Middle frontal gyrus (tissue), 1 donor: Measurements from ENCODE around the gene SRRD.

Source experiments
- DNase-seq: peaks from one replicate; pipeline ENCODE4 v3.0.0-alpha.2; 2015; ENCODE audit warnings: low spot score; ENCODE audit errors: extremely low spot score

Gene SRRD

GRCh38 chr22:26481694-26482093 is 2.0 kb upstream of the SRRD start:
- DNase-seq: no peak

GRCh38 chr22:26482161-26482560 is 1.5 kb upstream of the SRRD start:
- no peak for DNase-seq

GRCh38 chr22:26483043-26483438 is 636 bp upstream of the SRRD start:
- DNase-seq: no peak

- no peak for DNase-seq
Observed at GRCh38 chr22:26484360-26484706, 656 bp downstream of the SRRD start.

GRCh38 chr22:26485013-26485412 is 1.3 kb downstream of the SRRD start:
- no peak for DNase-seq

- no peak for DNase-seq
Observed at GRCh38 chr22:26485806-26486390, 2.2 kb downstream of the SRRD start.

- DNase-seq: no peak
Observed at GRCh38 chr22:26486394-26486793, 2.7 kb downstream of the SRRD start.

GRCh38 chr22:26487996-26488395 is 4.3 kb downstream of the SRRD start:
- DNase-seq: no peak

GRCh38 chr22:26489447-26490036 is 5.9 kb downstream of the SRRD start:
- DNase-seq: no peak

GRCh38 chr22:26492220-26492619 is 8.5 kb downstream of the SRRD start:
- no peak for DNase-seq

- no peak for DNase-seq
Observed at GRCh38 chr22:26494506-26494905, 10.8 kb downstream of the SRRD start.

GRCh38 chr22:26496456-26496855 is 12.8 kb downstream of the SRRD start:
- DNase-seq: no peak

GRCh38 chr22:26499188-26499703 is 15.6 kb downstream of the SRRD start:
- DNase-seq: no peak

- DNase-seq: no peak
Observed at GRCh38 chr22:26501996-26502395, 18.3 kb downstream of the SRRD start.

GRCh38 chr22:26502688-26503561 is 19.2 kb downstream of the SRRD start:
- DNase-seq: no peak

- no peak for DNase-seq
Observed at GRCh38 chr22:26503758-26504157, 20.1 kb downstream of the SRRD start.

- DNase-seq: no peak
Observed at GRCh38 chr22:26508148-26508547, 24.5 kb downstream of the SRRD start.

GRCh38 chr22:26512149-26512793 is 28.6 kb downstream of the SRRD start, which contains the start of gene TFIP11:
TSS of gene TFIP11 (minus strand) at chr22:26512473. CDS start at chr22:26510272, 2,201 bp downstream.
- peak; percentile 90 for DNase-seq

- DNase-seq: no peak
Observed at GRCh38 chr22:26513838-26514237, 30.2 kb downstream of the SRRD start.

GRCh38 chr22:26514419-26515161 is 30.9 kb downstream of the SRRD start:
- no peak for DNase-seq

GRCh38 chr22:26515931-26516330 is 32.3 kb downstream of the SRRD start:
- peak; percentile 36 for DNase-seq
